ENCODE data around the gene SUGCT.

- TF ChIP-seq REST (IDR thresholded peaks at IDR 0.05; ENCODE audit: insufficient read depth in 1 of 2, low read depth in 2 of 2, low read length in 2 of 2) (no peak), POLR2AphosphoS5 (IDR thresholded peaks at IDR 0.05; ENCODE audit: low read depth, low read length) (no peak), TAF1 (IDR thresholded peaks at IDR 0.05; ENCODE audit: borderline replicate concordance, insufficient read depth, low read length) (no peak), SIN3A (IDR thresholded peaks at IDR 0.05; ENCODE audit: borderline replicate concordance, insufficient read depth, low read length) (no peak)
Measured at GRCh38 chr7:40297741-40298311, 163.0 kb downstream of the SUGCT start.
